Astrocyte (in vitro differentiated cells and primary cell): ENCODE results near the gene SDF2.

Experiments
- CTCF ChIP-seq: IDR thresholded peaks from 2 replicates; pipeline ENCODE4 v1.5.1; 2011; ENCODE audit warnings: low read depth, mild to moderate bottlenecking, inconsistent platforms, low read length, moderate library complexity; ENCODE audit not compliant: insufficient read depth
- EZH2 ChIP-seq: IDR thresholded peaks from 2 replicates; pipeline ENCODE4 v1.6.1; 2012; ENCODE audit warnings: mild to moderate bottlenecking, low read length, inconsistent platforms; ENCODE audit not compliant: insufficient read depth

- TF ChIP-seq CTCF (no peak), EZH2 (no peak)
These were observed 40.5 kb upstream of the SDF2 start for GRCh38 chr17:28702026-28702751.
